Skeletal muscle tissue (tissue), 4 donors: ENCODE results near the gene OPRD1. TPM values are rescaled to one million over a fixed set of nuclear protein-coding genes. Genes with fewer than 3 reads are reported as not detected.
"Not testable (repeated sequence)": the region's sequence is repeated elsewhere in the genome, so short reads cannot be mapped to it uniquely, and the experiment has no call there.

Source experiments
- H3K27ac ChIP-seq: one replicate; pipeline ENCODE4 v1.7.0; 2013; ENCODE audit warnings: mild to moderate bottlenecking, low read depth, low read length, inconsistent platforms
- H3K27me3 ChIP-seq, 3 donors: one replicate each; pipeline ENCODE4 v1.7.0; 2013; ENCODE audit warnings: low read length in 3 of 3; ENCODE audit not compliant: control insufficient read depth in 3 of 3, insufficient read depth in 3 of 3
- H3K36me3 ChIP-seq, 3 donors: one replicate each; pipeline ENCODE4 v1.7.0; 2013; ENCODE audit warnings: low read length in 3 of 3; ENCODE audit not compliant: control insufficient read depth in 3 of 3, insufficient read depth in 3 of 3
- H3K4me1 ChIP-seq, 3 donors: one replicate each; pipeline ENCODE4 v1.7.0; 2013; ENCODE audit warnings: low read length in 3 of 3, mild to moderate bottlenecking in 3 of 3; ENCODE audit not compliant: control insufficient read depth in 3 of 3, insufficient read depth in 3 of 3
- H3K4me3 ChIP-seq, 3 donors: one replicate each; pipeline ENCODE4 v1.7.0; 2013; ENCODE audit warnings: low read length in 3 of 3
- H3K9ac ChIP-seq, 3 donors: one replicate each; pipeline ENCODE4 v1.7.0; 2013; ENCODE audit warnings: low read length in 3 of 3, mild to moderate bottlenecking in 3 of 3, moderate library complexity in 2 of 3, low read depth in 1 of 3
- H3K9me3 ChIP-seq, 3 donors: one replicate each; pipeline ENCODE4 v1.7.0; 2013; ENCODE audit warnings: low read length in 3 of 3; ENCODE audit not compliant: control insufficient read depth in 3 of 3
- total RNA-seq: library from RNA; depleted of rRNA; stranded (reverse); fragments of >200 nt; gene quantifications from one replicate; pipeline ENCODE4 v1.2.3, GENCODE V29; 2014
- donor health status: Osteomylitis.

OPRD1 gene
- total RNA-seq = 0.52 TPM

DNA sequence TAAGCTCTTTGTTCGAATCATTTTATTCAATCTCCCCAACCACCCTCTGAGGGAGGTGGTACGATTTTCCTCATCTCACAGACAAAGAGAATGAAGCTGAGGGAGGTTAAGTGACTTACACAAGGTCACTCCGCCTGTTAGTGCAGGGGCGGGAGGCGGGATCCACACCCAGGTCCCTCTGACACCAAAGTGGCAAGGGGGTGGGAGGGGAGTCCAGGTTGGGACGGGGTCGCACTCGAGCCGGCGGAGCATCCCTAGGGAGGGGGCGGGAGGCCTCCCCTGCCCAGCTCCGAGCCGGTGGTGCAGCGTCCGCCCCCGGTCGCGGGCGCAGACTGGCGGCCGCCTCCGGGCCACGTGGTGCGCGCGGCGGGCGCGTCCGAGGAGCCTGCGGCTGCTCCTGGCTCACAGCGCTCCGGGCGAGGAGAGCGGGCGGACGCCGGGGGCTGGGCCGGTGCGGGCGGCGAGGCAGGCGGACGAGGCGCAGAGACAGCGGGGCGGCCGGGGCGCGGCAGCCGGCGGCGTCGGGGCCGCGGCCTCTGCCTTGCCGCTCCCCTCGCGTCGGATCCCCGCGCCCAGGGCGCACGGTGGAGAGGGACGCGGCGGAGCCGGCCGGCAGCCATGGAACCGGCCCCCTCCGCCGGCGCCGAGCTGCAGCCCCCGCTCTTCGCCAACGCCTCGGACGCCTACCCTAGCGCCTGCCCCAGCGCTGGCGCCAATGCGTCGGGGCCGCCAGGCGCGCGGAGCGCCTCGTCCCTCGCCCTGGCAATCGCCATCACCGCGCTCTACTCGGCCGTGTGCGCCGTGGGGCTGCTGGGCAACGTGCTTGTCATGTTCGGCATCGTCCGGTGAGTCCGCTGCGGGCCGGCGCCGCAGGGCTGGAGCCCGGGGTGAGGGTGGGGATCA lies at the start of gene OPRD1:
Gene OPRD1, plus strand, starts transcription at position 405 of the 903 bp plus-strand sequence. Its CDS starts 214 bp downstream, at position 619.
- H3K9ac ChIP-seq = no peak within 1 kb of the TSS
- H3K27ac ChIP-seq = no peak within 1 kb of the TSS
- peaks cover 0 to 2% (median 0%) of the 10 kb centered on the region in 3 donors for H3K4me1 ChIP-seq
- H3K27me3 ChIP-seq = peaks cover 60 to 68% (median 64%) of the 10 kb centered on the region in 3 donors
- no peak within 1 kb of the TSS for H3K4me3 ChIP-seq
- H3K9me3 ChIP-seq = no peaks in the 10 kb centered on the region
- H3K36me3 ChIP-seq = no peaks in the 10 kb centered on the region

DNA sequence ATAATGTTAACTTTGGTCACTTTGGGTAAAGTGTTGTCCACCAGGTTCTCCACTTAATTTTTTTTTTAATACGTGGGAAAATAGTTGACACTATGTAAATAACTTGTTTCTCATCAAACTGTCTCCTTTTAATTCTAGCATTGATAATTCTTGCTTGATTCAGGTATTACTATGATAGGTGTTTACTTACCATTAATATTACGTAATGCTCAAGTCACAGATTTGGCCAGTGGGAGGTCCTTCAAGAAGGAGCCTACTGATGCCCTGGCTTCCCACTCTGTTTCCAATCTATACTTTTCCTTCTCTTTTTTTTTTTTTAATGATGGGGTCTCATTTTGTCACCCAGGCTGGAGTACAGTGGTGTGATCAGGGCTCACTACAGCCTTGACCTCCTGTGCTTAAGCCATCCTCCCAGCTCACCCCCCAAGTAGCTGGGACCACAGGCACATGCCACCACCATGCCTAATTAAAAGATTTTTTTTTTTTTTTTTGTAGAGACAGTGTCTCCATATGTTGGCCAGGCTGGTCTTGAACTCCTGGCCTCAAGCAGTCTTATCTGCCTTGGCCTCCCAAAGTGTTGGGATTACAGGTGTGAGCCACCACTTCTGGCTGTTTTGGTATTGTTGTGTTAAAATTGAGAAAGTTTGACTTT lies 45.3 kb upstream of the OPRD1 start:
- no peak overlapping the region for H3K9ac ChIP-seq
- peaks cover 3 to 12% (median 11%) of the 10 kb centered on the region in 3 donors for H3K36me3 ChIP-seq
- no peak overlapping the region for H3K27ac ChIP-seq
- no peaks in the 10 kb centered on the region for H3K27me3 ChIP-seq
- peaks cover 0 to 4% (median 0%) of the 10 kb centered on the region in 3 donors for H3K4me1 ChIP-seq
- H3K4me3 ChIP-seq = no peak overlapping the region
- no peaks in the 10 kb centered on the region for H3K9me3 ChIP-seq

DNA sequence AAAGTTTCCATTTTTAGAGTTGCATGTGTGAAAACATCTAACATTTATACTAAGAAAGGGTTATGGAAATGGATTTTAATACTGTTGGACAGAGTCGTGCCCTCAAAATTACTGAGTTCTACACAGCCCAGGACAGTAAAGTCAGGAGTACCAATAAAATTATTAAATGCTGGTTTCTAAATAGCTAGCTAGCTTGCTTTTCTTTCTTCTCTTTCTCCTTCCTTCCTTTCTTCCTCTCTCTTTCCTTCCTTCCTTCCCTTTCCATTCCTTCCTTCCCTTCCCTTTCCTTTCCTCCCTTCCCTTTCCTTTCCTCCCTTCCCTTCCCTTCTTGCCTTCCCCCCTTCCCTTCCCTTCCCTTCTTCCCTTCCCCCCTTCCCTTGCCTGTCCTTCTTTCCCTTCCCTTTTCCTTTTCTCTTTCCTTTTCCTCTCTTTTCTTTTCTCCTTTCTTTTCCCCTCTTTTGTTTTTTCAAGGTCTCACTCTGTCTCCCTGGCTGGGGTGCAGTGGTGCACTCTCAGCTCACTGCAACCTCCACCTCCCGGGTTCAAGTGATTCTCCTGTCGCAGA lies 41.3 kb upstream of the OPRD1 start:
- Histone ChIP-seq H3K4me1 (peaks cover 4 to 8% (median 7%) of the 10 kb centered on the region in 3 donors), H3K9ac (no peak overlapping the region), H3K36me3 (peaks cover 3 to 11% (median 6%) of the 10 kb centered on the region in 3 donors), H3K27me3 (no peaks in the 10 kb centered on the region), H3K27ac (no peak overlapping the region), H3K4me3 (no peak overlapping the region), H3K9me3 (no peaks in the 10 kb centered on the region)

DNA sequence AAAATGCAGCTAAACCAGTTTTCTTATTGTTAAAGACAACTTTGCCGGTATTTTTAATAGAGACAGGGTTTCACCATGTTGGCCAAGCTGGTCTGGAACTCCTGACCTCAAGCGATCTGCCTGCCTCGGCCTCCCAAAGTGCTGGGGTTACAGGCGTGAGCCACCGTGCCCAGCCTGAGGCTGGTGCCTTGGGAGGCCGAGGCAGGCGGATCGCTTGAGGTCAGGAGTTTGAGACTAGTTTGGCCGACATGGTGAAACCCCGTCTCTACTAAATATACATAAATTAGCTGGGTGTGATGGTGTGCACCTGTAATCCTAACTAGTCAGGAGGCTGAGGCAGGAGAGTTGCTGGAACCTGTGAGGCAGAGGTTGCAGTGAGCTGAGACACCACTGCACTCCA lies 40.0 kb upstream of the OPRD1 start:
- H3K36me3 ChIP-seq = peaks cover 3 to 11% (median 6%) of the 10 kb centered on the region in 3 donors
- not testable (repeated sequence) for H3K4me1 ChIP-seq, H3K27ac ChIP-seq, H3K4me3 ChIP-seq, H3K9ac ChIP-seq, H3K9me3 ChIP-seq, H3K27me3 ChIP-seq

DNA sequence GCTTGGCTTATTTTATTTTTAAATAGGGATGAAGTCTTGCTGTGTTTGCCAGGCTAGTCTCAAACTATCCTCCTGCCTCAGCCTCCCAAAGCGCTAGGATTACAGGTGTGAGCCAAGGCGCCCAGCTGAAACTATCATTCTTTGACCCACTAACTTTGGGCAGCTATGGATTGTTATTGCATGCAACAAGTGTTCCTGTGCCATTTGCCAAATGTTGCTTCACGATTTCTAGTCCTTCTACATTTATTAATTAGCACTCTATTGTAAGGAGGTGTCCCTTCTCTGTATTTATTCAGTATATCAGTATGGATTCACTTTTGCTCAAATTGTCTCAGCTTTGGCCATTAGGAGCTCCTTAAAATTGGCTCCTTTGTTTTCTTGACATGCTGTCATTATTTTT lies 38.9 kb upstream of the OPRD1 start:
- H3K4me3 ChIP-seq = no peak overlapping the region
- H3K27me3 ChIP-seq = no peaks in the 10 kb centered on the region
- H3K36me3 ChIP-seq = peaks cover 3 to 11% (median 6%) of the 10 kb centered on the region in 3 donors

DNA sequence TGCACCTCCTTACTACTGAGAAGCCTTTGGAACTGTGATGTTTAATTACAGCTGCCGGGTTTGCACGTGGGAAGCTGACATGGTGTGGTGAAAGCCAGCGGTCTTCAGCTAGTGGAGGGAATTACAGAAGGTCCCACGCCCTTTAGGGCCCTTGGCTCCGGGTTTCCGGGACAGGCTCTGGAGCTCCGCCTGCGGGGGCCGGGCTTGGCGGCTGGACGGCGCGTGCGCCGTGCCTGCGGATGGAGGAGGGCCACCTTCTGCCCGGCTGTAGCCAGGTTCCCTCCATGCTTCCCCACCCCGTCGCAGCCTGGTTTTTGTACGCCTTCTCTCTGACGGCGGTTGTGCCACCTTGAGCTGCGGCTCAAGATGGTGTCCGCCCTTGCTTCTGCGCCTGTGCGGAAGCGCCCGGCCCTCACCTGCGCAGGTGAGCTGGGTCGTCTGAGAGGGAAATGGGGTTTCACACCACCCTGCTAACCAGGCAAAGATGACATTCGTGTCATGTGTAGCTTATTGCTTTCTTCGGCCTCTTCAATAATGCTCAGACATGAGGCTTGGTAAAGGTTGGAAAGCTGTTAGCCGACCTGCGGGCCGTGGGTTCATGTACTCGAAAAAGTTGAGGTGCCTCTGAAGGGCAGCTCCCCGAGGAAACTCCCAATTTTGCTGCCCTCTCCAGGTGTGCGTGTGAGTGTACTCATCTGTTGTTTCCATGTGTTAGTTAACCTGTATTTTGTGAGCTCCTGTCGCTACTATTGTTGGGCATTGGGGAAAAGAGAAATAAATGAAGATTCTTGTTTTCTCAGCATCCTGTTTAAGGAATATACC lies 36.6 kb upstream of the OPRD1 start:
- no peak overlapping the region for H3K27ac ChIP-seq
- peak overlapping the region in 1 of 3 donors; percentile 27 for H3K9ac ChIP-seq
- no peaks in the 10 kb centered on the region for H3K27me3 ChIP-seq
- peaks cover 4 to 8% (median 7%) of the 10 kb centered on the region in 3 donors for H3K4me1 ChIP-seq
- H3K9me3 ChIP-seq = no peaks in the 10 kb centered on the region
- peaks cover 0 to 6% (median 0%) of the 10 kb centered on the region in 3 donors for H3K36me3 ChIP-seq
- H3K4me3 ChIP-seq = peak overlapping the region; percentile 64 to 77 (median 70)

More for the DNA sequence above, 38.9 kb upstream of the OPRD1 start:
- no peak overlapping the region for H3K27ac ChIP-seq
- peaks cover 4 to 8% (median 7%) of the 10 kb centered on the region in 3 donors for H3K4me1 ChIP-seq
- H3K9me3 ChIP-seq = no peaks in the 10 kb centered on the region
- H3K9ac ChIP-seq = no peak overlapping the region

DNA sequence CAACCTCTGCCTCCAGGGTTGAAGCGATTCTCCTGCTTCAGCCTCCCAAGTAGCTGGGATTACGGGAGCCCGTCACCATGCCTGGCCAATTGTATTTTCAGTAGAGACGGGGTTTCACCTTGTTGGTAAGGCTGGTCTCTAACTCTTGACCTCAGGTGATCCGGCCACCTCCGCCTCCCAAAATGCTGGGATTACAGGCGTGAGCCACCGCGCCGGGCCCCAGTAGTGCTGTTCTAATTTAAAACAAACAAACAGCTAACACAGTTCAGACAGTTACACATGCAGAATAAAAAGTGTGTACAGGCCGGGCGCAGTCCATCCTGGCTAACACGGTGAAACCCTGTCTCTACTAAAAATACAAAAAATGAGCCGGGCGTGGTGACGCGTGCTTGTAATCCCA lies 35.6 kb upstream of the OPRD1 start:
- H3K27ac ChIP-seq = no peak overlapping the region
- no peak overlapping the region for H3K4me3 ChIP-seq
- H3K36me3 ChIP-seq = peaks cover 0 to under 1% (median 0%) of the 10 kb centered on the region in 3 donors
- no peak overlapping the region for H3K9ac ChIP-seq
- no peaks in the 10 kb centered on the region for H3K27me3 ChIP-seq
- peaks cover 4 to 8% (median 7%) of the 10 kb centered on the region in 3 donors for H3K4me1 ChIP-seq
- H3K9me3 ChIP-seq = no peaks in the 10 kb centered on the region

DNA sequence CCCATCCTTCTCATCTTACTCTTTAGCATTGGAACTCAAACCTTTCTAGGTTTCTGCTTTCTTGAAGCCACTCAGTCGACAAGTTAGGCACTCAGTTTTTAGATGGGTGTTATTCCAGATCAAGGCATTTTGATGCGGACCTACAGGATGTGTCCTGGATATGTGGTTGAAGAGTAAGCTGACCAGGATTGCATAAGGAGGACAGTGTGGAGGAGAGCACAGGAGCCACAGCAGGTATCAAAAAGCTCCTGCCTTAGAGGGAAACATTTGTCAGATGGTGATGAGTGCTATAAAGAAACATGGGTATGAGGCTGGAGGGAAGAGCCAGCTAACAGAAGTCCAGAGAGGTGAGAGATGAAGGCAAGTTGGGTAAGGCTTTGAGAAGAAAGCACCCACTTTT lies 33.9 kb upstream of the OPRD1 start:
- no peak overlapping the region for H3K27ac ChIP-seq
- no peak overlapping the region for H3K4me3 ChIP-seq
- H3K36me3 ChIP-seq = no peaks in the 10 kb centered on the region
- no peak overlapping the region for H3K9ac ChIP-seq
- H3K27me3 ChIP-seq = no peaks in the 10 kb centered on the region
- no peaks in the 10 kb centered on the region for H3K9me3 ChIP-seq
- peaks cover 4 to 8% (median 7%) of the 10 kb centered on the region in 3 donors for H3K4me1 ChIP-seq

DNA sequence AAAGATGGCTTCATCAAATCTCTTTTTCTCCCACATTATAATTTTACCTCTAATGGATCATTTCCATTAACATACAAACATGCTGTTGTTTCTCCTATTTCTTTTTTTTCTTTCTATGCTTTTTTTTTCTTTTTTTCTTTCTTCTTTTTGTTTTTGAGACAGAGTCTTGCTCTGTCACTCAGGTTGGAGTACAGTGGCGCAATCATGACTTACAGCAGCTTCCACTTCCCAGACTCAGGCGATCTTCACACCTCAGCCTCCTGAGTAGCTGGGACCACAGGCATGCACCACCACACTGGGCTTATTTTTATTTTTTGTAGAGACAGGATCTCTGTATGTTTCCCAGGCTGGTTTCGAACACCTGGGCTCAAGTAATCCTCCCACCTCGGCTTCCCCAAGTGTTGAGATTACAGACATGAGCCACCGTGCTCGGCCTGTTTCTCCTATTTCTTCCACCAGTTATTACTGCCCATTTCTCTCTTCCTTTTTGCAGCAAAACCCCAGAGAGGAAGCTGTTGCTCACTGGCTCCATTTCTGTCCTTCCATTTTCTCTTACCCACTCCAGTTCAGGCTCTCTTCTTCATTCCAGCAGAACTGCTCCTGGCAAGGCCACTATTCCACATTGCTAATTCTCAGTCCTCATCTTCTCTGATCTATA lies 32.1 kb upstream of the OPRD1 start:
- no peaks in the 10 kb centered on the region for H3K9me3 ChIP-seq
- H3K9ac ChIP-seq = no peak overlapping the region
- H3K4me3 ChIP-seq = no peak overlapping the region
- no peaks in the 10 kb centered on the region for H3K36me3 ChIP-seq
- H3K27me3 ChIP-seq = no peaks in the 10 kb centered on the region
- no peak overlapping the region for H3K27ac ChIP-seq
- peaks cover 4 to 7% (median 6%) of the 10 kb centered on the region in 3 donors for H3K4me1 ChIP-seq
